ENCODE measurements around the gene NUAK1.

DNA sequence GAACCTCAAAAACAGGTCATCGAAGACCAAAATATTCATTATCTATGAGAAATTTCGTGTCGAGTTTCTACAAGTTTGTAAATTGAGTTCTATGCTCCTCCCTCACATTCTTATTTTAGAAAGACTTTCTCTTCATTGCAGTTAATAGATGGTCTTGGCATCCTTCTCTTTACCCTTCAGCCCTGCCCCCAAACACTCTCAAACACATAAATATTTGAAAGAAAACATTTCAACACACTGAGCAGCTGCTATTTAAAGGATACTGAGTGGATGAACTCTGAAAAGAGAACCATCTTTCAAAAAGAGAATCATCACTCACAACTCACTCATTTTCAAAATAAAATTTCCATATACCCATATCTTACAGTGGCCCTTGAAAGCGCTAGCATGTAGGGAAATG lies 67.1 kb downstream of the NUAK1 start:
- TF ChIP-seq POLR2A (IDR thresholded peaks at IDR 0.05) = no peak
- TF ChIP-seq, protein P1, sequence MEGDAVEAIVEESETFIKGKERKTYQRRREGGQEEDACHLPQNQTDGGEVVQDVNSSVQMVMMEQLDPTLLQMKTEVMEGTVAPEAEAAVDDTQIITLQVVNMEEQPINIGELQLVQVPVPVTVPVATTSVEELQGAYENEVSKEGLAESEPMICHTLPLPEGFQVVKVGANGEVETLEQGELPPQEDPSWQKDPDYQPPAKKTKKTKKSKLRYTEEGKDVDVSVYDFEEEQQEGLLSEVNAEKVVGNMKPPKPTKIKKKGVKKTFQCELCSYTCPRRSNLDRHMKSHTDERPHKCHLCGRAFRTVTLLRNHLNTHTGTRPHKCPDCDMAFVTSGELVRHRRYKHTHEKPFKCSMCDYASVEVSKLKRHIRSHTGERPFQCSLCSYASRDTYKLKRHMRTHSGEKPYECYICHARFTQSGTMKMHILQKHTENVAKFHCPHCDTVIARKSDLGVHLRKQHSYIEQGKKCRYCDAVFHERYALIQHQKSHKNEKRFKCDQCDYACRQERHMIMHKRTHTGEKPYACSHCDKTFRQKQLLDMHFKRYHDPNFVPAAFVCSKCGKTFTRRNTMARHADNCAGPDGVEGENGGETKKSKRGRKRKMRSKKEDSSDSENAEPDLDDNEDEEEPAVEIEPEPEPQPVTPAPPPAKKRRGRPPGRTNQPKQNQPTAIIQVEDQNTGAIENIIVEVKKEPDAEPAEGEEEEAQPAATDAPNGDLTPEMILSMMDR (IDR thresholded peaks at IDR 0.05 in 4 of 5, conservative IDR thresholded peaks at IDR 0.05 in 1 of 5) = no peak
